HepG2 (cell line): ENCODE results near the gene HOXA10. TPM values are rescaled to one million over a fixed set of nuclear protein-coding genes. Genes with fewer than 3 reads are reported as not detected.
A peak's percentile ranks its signal among the peaks of the same experiment; 100 is the strongest.

Experiments
- ARNT2 ChIP-seq: sonication (generic); formaldehyde crosslinking; IDR thresholded peaks from 2 replicates; pipeline ENCODE4 v1.8.0; 2022; ENCODE audit warnings: mild to moderate bottlenecking, low read depth, missing genetic modification reagents, moderate library complexity
- BRCA1 ChIP-seq: sonication (generic); formaldehyde crosslinking; IDR thresholded peaks from 2 replicates; pipeline ENCODE4 v1.4.0; 2020; ENCODE audit warnings: missing genetic modification reagents
- CREB1 ChIP-seq, 2 experiments: fragments of 450-650 bp in 1 of 2; IDR thresholded peaks; 2 replicates each; pipeline ENCODE4 v1.6.1; 2016 to 2017; ENCODE audit warnings: control low read depth in 1 of 2, mild to moderate bottlenecking in 1 of 2, missing compliant biosample characterization in 1 of 2, missing genetic modification characterization in 1 of 2
- DPF2 ChIP-seq: sonication (generic); formaldehyde crosslinking; IDR thresholded peaks from 2 replicates; pipeline ENCODE4 v1.4.0; 2020; ENCODE audit warnings: mild to moderate bottlenecking, low read depth, missing genetic modification reagents, borderline replicate concordance
- GATA4 ChIP-seq: sonication (generic); IDR thresholded peaks from 2 replicates; pipeline ENCODE4 v1.6.1; 2016; ENCODE audit warnings: antibody characterized with exemption, low read depth, borderline replicate concordance
- JUNB ChIP-seq: sonication (generic); formaldehyde crosslinking; IDR thresholded peaks from 2 replicates; pipeline ENCODE4 v1.8.0; 2022; ENCODE audit warnings: missing genetic modification reagents, mild to moderate bottlenecking, borderline replicate concordance
- JUND ChIP-seq: sonication (generic); formaldehyde crosslinking; IDR thresholded peaks from 2 replicates; pipeline ENCODE4 v1.8.0; 2022; ENCODE audit warnings: mild to moderate bottlenecking, missing genetic modification reagents
- KLF16 ChIP-seq, 2 experiments: sonication (generic) in 1 of 2; formaldehyde crosslinking in 1 of 2; IDR thresholded peaks; 2 replicates each; pipeline versions ENCODE4 v1.6.1 to v1.8.0; 2016 to 2023; ENCODE audit warnings: missing genetic modification reagents in 2 of 2, missing compliant biosample characterization in 1 of 2
- MED1 ChIP-seq: sonication (generic); formaldehyde crosslinking; IDR thresholded peaks from 2 replicates; pipeline ENCODE4 v1.4.0; 2020; ENCODE audit warnings: missing genetic modification reagents
- RBAK ChIP-seq: sonication (generic); formaldehyde crosslinking; IDR thresholded peaks from 2 replicates; pipeline ENCODE4 v1.5.1; 2020; ENCODE audit warnings: mild to moderate bottlenecking, missing genetic modification reagents
- SMC3 ChIP-seq: IDR thresholded peaks from 2 replicates; pipeline ENCODE4 v1.6.1; 2011; ENCODE audit warnings: low read length, improper control_type of control experiment
- SNAI1 ChIP-seq: sonication (generic); formaldehyde crosslinking; IDR thresholded peaks from 2 replicates; pipeline ENCODE4 v1.5.0; 2020; ENCODE audit warnings: mild to moderate bottlenecking, missing genetic modification reagents, borderline replicate concordance
- TAF1 ChIP-seq: sonication (generic); formaldehyde crosslinking; IDR thresholded peaks from 2 replicates; pipeline ENCODE4 v1.4.0; 2020; ENCODE audit warnings: missing genetic modification reagents
- TRIM24 ChIP-seq: sonication (generic); formaldehyde crosslinking; IDR thresholded peaks from 2 replicates; pipeline ENCODE4 v1.8.0; 2022; ENCODE audit warnings: mild to moderate bottlenecking, missing genetic modification reagents
- ZBTB21 ChIP-seq: sonication (generic); formaldehyde crosslinking; IDR thresholded peaks from 2 replicates; pipeline ENCODE4 v1.4.0; 2020; ENCODE audit warnings: missing genetic modification reagents
- ZBTB37 ChIP-seq: sonication (generic); formaldehyde crosslinking; IDR thresholded peaks from 2 replicates; pipeline ENCODE4 v1.4.0; 2020; ENCODE audit warnings: mild to moderate bottlenecking, missing genetic modification reagents
- ZNF10 ChIP-seq: sonication (generic); formaldehyde crosslinking; IDR thresholded peaks from 2 replicates; pipeline ENCODE4 v1.4.0; 2020; ENCODE audit warnings: mild to moderate bottlenecking, low read depth, missing genetic modification reagents, borderline replicate concordance
- ZNF260 ChIP-seq: sonication (generic); formaldehyde crosslinking; IDR thresholded peaks from 2 replicates; pipeline ENCODE4 v1.4.0; 2020; ENCODE audit warnings: missing genetic modification reagents, low read depth, mild to moderate bottlenecking, borderline replicate concordance
- ZNF30 ChIP-seq: sonication (generic); formaldehyde crosslinking; IDR thresholded peaks from 2 replicates; pipeline ENCODE4 v1.5.0; 2020; ENCODE audit warnings: mild to moderate bottlenecking, missing genetic modification reagents
- ZNF333 ChIP-seq: sonication (generic); formaldehyde crosslinking; IDR thresholded peaks from 2 replicates; pipeline ENCODE4 v1.4.0; 2020; ENCODE audit warnings: mild to moderate bottlenecking, missing genetic modification reagents, borderline replicate concordance
- ZNF343 ChIP-seq: sonication (generic); formaldehyde crosslinking; IDR thresholded peaks from 2 replicates; pipeline ENCODE4 v1.4.0; 2020; ENCODE audit warnings: mild to moderate bottlenecking, missing genetic modification reagents
- ZNF883 ChIP-seq: sonication (generic); formaldehyde crosslinking; IDR thresholded peaks from 2 replicates; pipeline ENCODE4 v1.5.1; 2020; ENCODE audit warnings: mild to moderate bottlenecking, missing genetic modification reagents; ENCODE audit errors: not compliant biosample characterization
- polyA plus RNA-seq, 8 experiments: library from polyadenylated mRNA; depleted of rRNA in 3 of 8; stranded (reverse) in 7 of 8; unstranded in 1 of 8; fragments of >200 nt; fragmentation: Illumina TruSeq in 4 of 8; extraction: Trizol in 4 of 8; gene quantifications; 2 replicates each; pipeline versions ENCODE4 v1.2.1 to v1.2.3, GENCODE V29; 2011 to 2016; ENCODE audit warnings: low read depth in 4 of 8, missing spikeins in 1 of 8, mixed read lengths in 1 of 8; ENCODE audit not compliant: insufficient read depth in 1 of 8
- total RNA-seq, 5 experiments: library from RNA; depleted of rRNA; stranded (reverse); fragments of >200 nt; fragmentation: Illumina TruSeq; extraction: Trizol; gene quantifications; 2 replicates each; pipeline ENCODE4 v1.2.3, GENCODE V29; 2016; ENCODE audit warnings: low read depth in 1 of 5
- TF ChIP-seq, protein P1 (sequence below): IDR thresholded peaks from 2 replicates; pipeline ENCODE4 v1.6.1; 2016; ENCODE audit warnings: low read depth
- TF ChIP-seq, protein P2 (sequence below): IDR thresholded peaks from 2 replicates; pipeline ENCODE4 v1.6.1; 2016
- TF ChIP-seq, protein P3 (sequence below): sonication (generic); IDR thresholded peaks from 2 replicates; pipeline ENCODE4 v1.6.1; 2016; ENCODE audit warnings: low read depth, borderline replicate concordance

Gene HOXA10
- total and polyA plus RNA-seq, 2 of the 13 experiments (the other 11 are each of a cell fraction or from before 2014, with no cell fraction given) = not detected

DNA sequence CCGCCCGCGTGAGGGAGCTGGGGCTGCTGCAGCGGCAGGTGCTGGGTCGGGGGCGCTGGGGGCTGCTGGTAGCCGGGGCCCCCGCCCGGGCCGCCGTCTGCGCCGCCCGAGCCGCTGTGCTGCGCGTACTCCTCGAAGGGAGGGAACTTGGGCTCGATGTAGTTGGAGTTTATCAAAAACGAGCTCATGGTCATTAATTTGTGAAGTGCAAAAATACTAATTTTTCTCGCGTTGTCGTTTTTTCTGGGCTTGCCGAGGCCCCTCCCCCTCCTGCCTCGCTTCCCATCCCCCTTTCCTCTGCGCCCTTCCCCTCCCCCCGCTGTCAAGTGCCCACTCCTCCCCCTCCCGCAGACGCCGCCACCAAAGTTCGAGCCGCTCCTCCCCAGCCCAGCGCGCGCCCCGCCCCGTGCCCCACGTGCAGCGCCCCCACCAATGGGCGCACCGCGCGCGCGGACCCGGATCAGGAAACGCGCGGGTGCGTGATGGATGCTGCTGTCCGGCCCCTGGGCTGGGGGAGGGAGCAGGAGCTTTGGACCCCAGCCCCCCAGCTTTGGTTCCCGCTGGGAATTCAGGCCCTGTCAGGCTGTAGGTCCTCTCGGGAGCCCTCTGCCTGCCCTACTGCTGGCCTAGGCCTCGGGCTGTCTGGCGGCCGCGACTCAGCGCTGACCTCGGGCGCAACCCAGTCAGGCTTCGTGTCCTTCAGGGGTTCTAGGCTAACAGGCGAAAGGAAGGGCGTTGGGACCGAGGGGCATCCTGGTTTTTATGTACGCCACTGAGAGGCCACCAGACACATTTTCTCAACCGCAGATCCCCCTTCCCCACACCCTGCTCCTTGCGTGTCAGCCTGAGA lies 43.4 kb downstream of the HOXA10 start, which contains the start of gene HOXA4 (continued):
- TF ChIP-seq JUND (CRISPR knock-in tag) (no peak), ZBTB37 (CRISPR knock-in tag) (no peak), RBAK (no peak), ARNT2 (peak; percentile 70), DPF2 (CRISPR knock-in tag) (no peak), ZNF260 (CRISPR knock-in tag) (no peak), ZBTB21 (CRISPR knock-in tag) (no peak), CREB1 (IDR thresholded peaks at IDR 0.05) (0 out of 2 replicates have a peak, but pooled peaks have one; percentile 12), CREB1 (CRISPR knock-in tag; IDR thresholded peaks at IDR 0.05) (no peak), JUNB (CRISPR knock-in tag) (no peak; the same call in 1 of the 2 replicates), GATA4 (no peak), ZNF343 (CRISPR knock-in tag) (no peak), SNAI1 (CRISPR knock-in tag) (no peak), TRIM24 (CRISPR knock-in tag) (no peak), ZNF10 (CRISPR knock-in tag) (no peak), ZNF883 (CRISPR knock-in tag) (peak; percentile 75), ZNF333 (CRISPR knock-in tag) (peak; percentile 42; the same call in 1 of the 2 replicates), TAF1 (CRISPR knock-in tag) (peak; percentile 75), MED1 (no peak), SMC3 (no peak), BRCA1 (CRISPR knock-in tag) (no peak), ZNF30 (CRISPR knock-in tag) (no peak), KLF16 (CRISPR knock-in tag; IDR thresholded peaks at IDR 0.05) (no peak)
- TF ChIP-seq, protein P1, sequence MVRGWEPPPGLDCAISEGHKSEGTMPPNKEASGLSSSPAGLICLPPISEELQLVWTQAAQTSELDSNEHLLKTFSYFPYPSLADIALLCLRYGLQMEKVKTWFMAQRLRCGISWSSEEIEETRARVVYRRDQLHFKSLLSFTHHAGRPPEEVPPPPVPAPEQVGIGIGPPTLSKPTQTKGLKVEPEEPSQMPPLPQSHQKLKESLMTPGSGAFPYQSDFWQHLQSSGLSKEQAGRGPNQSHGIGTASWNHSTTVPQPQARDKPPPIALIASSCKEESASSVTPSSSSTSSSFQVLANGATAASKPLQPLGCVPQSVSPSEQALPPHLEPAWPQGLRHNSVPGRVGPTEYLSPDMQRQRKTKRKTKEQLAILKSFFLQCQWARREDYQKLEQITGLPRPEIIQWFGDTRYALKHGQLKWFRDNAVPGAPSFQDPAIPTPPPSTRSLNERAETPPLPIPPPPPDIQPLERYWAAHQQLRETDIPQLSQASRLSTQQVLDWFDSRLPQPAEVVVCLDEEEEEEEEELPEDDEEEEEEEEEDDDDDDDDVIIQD (CRISPR knock-in tag) = no peak
- TF ChIP-seq, protein P2, sequence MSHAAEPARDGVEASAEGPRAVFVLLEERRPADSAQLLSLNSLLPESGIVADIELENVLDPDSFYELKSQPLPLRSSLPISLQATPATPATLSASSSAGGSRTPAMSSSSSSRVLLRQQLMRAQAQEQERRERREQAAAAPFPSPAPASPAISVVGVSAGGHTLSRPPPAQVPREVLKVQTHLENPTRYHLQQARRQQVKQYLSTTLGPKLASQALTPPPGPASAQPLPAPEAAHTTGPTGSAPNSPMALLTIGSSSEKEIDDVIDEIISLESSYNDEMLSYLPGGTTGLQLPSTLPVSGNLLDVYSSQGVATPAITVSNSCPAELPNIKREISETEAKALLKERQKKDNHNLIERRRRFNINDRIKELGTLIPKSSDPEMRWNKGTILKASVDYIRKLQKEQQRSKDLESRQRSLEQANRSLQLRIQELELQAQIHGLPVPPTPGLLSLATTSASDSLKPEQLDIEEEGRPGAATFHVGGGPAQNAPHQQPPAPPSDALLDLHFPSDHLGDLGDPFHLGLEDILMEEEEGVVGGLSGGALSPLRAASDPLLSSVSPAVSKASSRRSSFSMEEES (CRISPR knock-in tag) = no peak
- TF ChIP-seq, protein P3, sequence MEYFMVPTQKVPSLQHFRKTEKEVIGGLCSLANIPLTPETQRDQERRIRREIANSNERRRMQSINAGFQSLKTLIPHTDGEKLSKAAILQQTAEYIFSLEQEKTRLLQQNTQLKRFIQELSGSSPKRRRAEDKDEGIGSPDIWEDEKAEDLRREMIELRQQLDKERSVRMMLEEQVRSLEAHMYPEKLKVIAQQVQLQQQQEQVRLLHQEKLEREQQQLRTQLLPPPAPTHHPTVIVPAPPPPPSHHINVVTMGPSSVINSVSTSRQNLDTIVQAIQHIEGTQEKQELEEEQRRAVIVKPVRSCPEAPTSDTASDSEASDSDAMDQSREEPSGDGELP = peak; percentile 20; the same call in 1 of the 2 replicates
